PFSK-1 (cell line): ENCODE data around the gene APLN.

Experiments
- FOXP2 ChIP-seq: optimal IDR thresholded peaks from 2 replicates; pipeline ENCODE3; 2011; ENCODE audit warnings: borderline replicate concordance, control low read depth, inconsistent platforms; ENCODE audit not compliant: insufficient read depth; ENCODE audit errors: extremely low read length, extremely low read depth
- SIN3A ChIP-seq: IDR thresholded peaks from 2 replicates; pipeline ENCODE4 v1.6.1; 2012; ENCODE audit warnings: mild to moderate bottlenecking, low read length, moderate library complexity, borderline replicate concordance; ENCODE audit not compliant: insufficient read depth
- TAF1 ChIP-seq: IDR thresholded peaks from 2 replicates; pipeline ENCODE4 v1.6.1; 2012; ENCODE audit warnings: low read length, control low read depth, borderline replicate concordance; ENCODE audit not compliant: insufficient read depth
- TF ChIP-seq, protein P1 (sequence below), 2 experiments: IDR thresholded peaks; 2 replicates each; pipeline versions ENCODE4 v1.6.1 to v1.8.0; 2011 to 2012; ENCODE audit warnings: low read depth in 2 of 2, low read length in 2 of 2, control low read depth in 1 of 2, inconsistent platforms in 1 of 2, mild to moderate bottlenecking in 1 of 2, moderate library complexity in 1 of 2; ENCODE audit not compliant: insufficient read depth in 1 of 2

- TF ChIP-seq SIN3A = no peak
- no peak for TF ChIP-seq TAF1
- TF ChIP-seq FOXP2 = no peak
- TF ChIP-seq, protein P1, sequence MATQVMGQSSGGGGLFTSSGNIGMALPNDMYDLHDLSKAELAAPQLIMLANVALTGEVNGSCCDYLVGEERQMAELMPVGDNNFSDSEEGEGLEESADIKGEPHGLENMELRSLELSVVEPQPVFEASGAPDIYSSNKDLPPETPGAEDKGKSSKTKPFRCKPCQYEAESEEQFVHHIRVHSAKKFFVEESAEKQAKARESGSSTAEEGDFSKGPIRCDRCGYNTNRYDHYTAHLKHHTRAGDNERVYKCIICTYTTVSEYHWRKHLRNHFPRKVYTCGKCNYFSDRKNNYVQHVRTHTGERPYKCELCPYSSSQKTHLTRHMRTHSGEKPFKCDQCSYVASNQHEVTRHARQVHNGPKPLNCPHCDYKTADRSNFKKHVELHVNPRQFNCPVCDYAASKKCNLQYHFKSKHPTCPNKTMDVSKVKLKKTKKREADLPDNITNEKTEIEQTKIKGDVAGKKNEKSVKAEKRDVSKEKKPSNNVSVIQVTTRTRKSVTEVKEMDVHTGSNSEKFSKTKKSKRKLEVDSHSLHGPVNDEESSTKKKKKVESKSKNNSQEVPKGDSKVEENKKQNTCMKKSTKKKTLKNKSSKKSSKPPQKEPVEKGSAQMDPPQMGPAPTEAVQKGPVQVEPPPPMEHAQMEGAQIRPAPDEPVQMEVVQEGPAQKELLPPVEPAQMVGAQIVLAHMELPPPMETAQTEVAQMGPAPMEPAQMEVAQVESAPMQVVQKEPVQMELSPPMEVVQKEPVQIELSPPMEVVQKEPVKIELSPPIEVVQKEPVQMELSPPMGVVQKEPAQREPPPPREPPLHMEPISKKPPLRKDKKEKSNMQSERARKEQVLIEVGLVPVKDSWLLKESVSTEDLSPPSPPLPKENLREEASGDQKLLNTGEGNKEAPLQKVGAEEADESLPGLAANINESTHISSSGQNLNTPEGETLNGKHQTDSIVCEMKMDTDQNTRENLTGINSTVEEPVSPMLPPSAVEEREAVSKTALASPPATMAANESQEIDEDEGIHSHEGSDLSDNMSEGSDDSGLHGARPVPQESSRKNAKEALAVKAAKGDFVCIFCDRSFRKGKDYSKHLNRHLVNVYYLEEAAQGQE (IDR thresholded peaks at IDR 0.05; ENCODE audit: insufficient read depth in 1 of 2, low read depth in 2 of 2, low read length in 2 of 2) = no peak
Observed at GRCh38 chrX:129600981-129601424, 53.8 kb downstream of the APLN start.
